ENCODE measurements around the gene USP36. TPM values are rescaled to one million over a fixed set of nuclear protein-coding genes. Genes with fewer than 3 reads are reported as not detected.

The USP36 gene
- total and polyA plus RNA-seq, 11 donors: 11.7 to 40.9 (median 18.3) TPM

GRCh38 chr17:78759969-78760352 lies 80.7 kb downstream of the USP36 start:
- H3K27ac ChIP-seq: peak overlapping the region in 2 of 12 donors; percentile 10 to 82

GRCh38 chr17:78759203-78759968 lies 81.2 kb downstream of the USP36 start:
- DNase-seq (peak; percentile 48 to 76 (median 70)), ATAC-seq (peak; percentile 64 to 84 (median 74))
- intact Hi-C loops (cut with DNase I): no loop called here
- H3K4me3 ChIP-seq: peak overlapping the region in 1 of 12 donors; percentile 23
- H3K9me3 ChIP-seq: peaks cover 0 to 6% (median 0%) of the 10 kb centered on the region in 12 donors
- no peak for TF ChIP-seq POLR2A (IDR thresholded peaks at IDR 0.05)
- TF ChIP-seq CTCF (IDR thresholded peaks at IDR 0.05): no peak
- no peaks in the 10 kb centered on the region for H3K27me3 ChIP-seq
- peaks cover 0 to 87% (median 37%) of the 10 kb centered on the region in 12 donors for H3K4me1 ChIP-seq
- H3K27ac ChIP-seq: peak overlapping the region in 8 of 12 donors; percentile 2 to 82 (median 27)
- no peaks in the 10 kb centered on the region for H3K36me3 ChIP-seq
- WGBS, 4 donors: 44 to 66% (median 51%) methylated on average over 10 to 11 of the region's 11 CpGs

More at GRCh38 chr17:78759969-78760352, 80.7 kb downstream of the USP36 start:
- Histone ChIP-seq H3K36me3 (no peaks in the 10 kb centered on the region), H3K4me1 (peaks cover 0 to 87% (median 42%) of the 10 kb centered on the region in 12 donors), H3K27me3 (no peaks in the 10 kb centered on the region), H3K9me3 (peaks cover 0 to 6% (median 0%) of the 10 kb centered on the region in 12 donors), H3K4me3 (peak overlapping the region in 1 of 12 donors; percentile 23)
- no peak for TF ChIP-seq CTCF (IDR thresholded peaks at IDR 0.05)
- no peak for TF ChIP-seq POLR2A (IDR thresholded peaks at IDR 0.05)
- no peak for DNase-seq
- 74 to 94% (median 84%) methylated on average over 5 of the region's 5 CpGs for WGBS, 4 donors
- no peak for ATAC-seq
- intact Hi-C loops (cut with DNase I): no loop called here

GRCh38 chr17:78753316-78754250 lies 87.0 kb downstream of the USP36 start:
- ATAC-seq: no peak
- no peak for DNase-seq
- peak overlapping the region in 1 of 12 donors; percentile 81 for H3K27ac ChIP-seq
- no peak overlapping the region for H3K4me3 ChIP-seq
- H3K36me3 ChIP-seq: no peaks in the 10 kb centered on the region
- intact Hi-C loops (cut with DNase I): no loop called here
- no peaks in the 10 kb centered on the region for H3K27me3 ChIP-seq
- 70 to 77% (median 75%) methylated on average over 13 of the region's 13 CpGs for WGBS, 4 donors
- peaks cover 0 to 88% (median 25%) of the 10 kb centered on the region in 12 donors for H3K4me1 ChIP-seq
- H3K9me3 ChIP-seq: no peaks in the 10 kb centered on the region
- no peak for TF ChIP-seq CTCF (IDR thresholded peaks at IDR 0.05)
- no peak for TF ChIP-seq POLR2A (IDR thresholded peaks at IDR 0.05)
